DMS153 (cell line): Measurements from ENCODE around the gene CFAP251.
"Not testable (repeated sequence)": the region's sequence is repeated elsewhere in the genome, so short reads cannot be mapped to it uniquely, and the experiment has no call there.

Experiments used
- DNase-seq: peaks from one replicate; lab custom pipeline; 2025; lab: John Stamatoyannopoulos, UW

Gene CFAP251

GRCh38 chr12:121917950-121918678, at the start of gene CFAP251:
Gene CFAP251, plus strand, starts transcription at chr12:121918592. Its CDS starts 2,714 bp downstream, at chr12:121921306.
- DNase-seq = peak; percentile 88

- DNase-seq = not testable (repeated sequence)
Observed at GRCh38 chr12:121869229-121869628, 49.2 kb upstream of the CFAP251 start.

- no peak for DNase-seq
Observed at GRCh38 chr12:121871467-121871866, 46.9 kb upstream of the CFAP251 start.

- DNase-seq = peak; percentile 22
Observed at GRCh38 chr12:121872546-121873215, 45.7 kb upstream of the CFAP251 start.

- DNase-seq = no peak
Observed at GRCh38 chr12:121873216-121873569, 45.2 kb upstream of the CFAP251 start.

- DNase-seq = no peak
Observed at GRCh38 chr12:121874071-121874470, 44.3 kb upstream of the CFAP251 start.

GRCh38 chr12:121875582-121875981, 42.8 kb upstream of the CFAP251 start:
- DNase-seq = no peak

GRCh38 chr12:121876080-121876447, 42.3 kb upstream of the CFAP251 start:
- not testable (repeated sequence) for DNase-seq

GRCh38 chr12:121883315-121883660, 35.1 kb upstream of the CFAP251 start:
- no peak for DNase-seq

GRCh38 chr12:121885129-121885528, 33.3 kb upstream of the CFAP251 start:
- DNase-seq = not testable (repeated sequence)

- no peak for DNase-seq
Observed at GRCh38 chr12:121888083-121888477, 30.3 kb upstream of the CFAP251 start.

GRCh38 chr12:121888478-121889273, 29.7 kb upstream of the CFAP251 start, which contains the start of gene PSMD9:
Gene PSMD9, plus strand, starts transcription at chr12:121888790. Its CDS starts 67 bp downstream, at chr12:121888857.
- peak; percentile 96 for DNase-seq

- no peak for DNase-seq
Observed at GRCh38 chr12:121889274-121889624, 29.1 kb upstream of the CFAP251 start.

GRCh38 chr12:121889661-121890060, 28.7 kb upstream of the CFAP251 start:
- not testable (repeated sequence) for DNase-seq

- no peak for DNase-seq
Observed at GRCh38 chr12:121892673-121893561, 25.5 kb upstream of the CFAP251 start.

GRCh38 chr12:121893961-121894460, 24.4 kb upstream of the CFAP251 start:
- no peak for DNase-seq

GRCh38 chr12:121894633-121895032, 23.8 kb upstream of the CFAP251 start:
- no peak for DNase-seq

GRCh38 chr12:121898287-121898686, 20.1 kb upstream of the CFAP251 start:
- DNase-seq = no peak

GRCh38 chr12:121899590-121899989, 18.8 kb upstream of the CFAP251 start:
- DNase-seq = no peak

- no peak for DNase-seq
Observed at GRCh38 chr12:121903202-121903601, 15.2 kb upstream of the CFAP251 start.

- DNase-seq = no peak
Observed at GRCh38 chr12:121905746-121906145, 12.6 kb upstream of the CFAP251 start.

- no peak for DNase-seq
Observed at GRCh38 chr12:121908702-121909101, 9.7 kb upstream of the CFAP251 start.
